Activated CD8-positive, alpha-beta memory T cell treated with anti-CD3 and anti-CD28 coated beads, Interleukin-2, amount 50 U/mL, for 4 hours (primary cell): ENCODE measurements around the gene MX2.
A peak's percentile ranks its signal among the peaks of the same experiment; 100 is the strongest.
"Not testable (repeated sequence)": the region's sequence is repeated elsewhere in the genome, so short reads cannot be mapped to it uniquely, and the experiment has no call there.

ENCODE experiments used
- DNase-seq: peaks from one replicate; pipeline ENCODE4 v3.0.0-alpha.2; 2020

The MX2 gene

DNA sequence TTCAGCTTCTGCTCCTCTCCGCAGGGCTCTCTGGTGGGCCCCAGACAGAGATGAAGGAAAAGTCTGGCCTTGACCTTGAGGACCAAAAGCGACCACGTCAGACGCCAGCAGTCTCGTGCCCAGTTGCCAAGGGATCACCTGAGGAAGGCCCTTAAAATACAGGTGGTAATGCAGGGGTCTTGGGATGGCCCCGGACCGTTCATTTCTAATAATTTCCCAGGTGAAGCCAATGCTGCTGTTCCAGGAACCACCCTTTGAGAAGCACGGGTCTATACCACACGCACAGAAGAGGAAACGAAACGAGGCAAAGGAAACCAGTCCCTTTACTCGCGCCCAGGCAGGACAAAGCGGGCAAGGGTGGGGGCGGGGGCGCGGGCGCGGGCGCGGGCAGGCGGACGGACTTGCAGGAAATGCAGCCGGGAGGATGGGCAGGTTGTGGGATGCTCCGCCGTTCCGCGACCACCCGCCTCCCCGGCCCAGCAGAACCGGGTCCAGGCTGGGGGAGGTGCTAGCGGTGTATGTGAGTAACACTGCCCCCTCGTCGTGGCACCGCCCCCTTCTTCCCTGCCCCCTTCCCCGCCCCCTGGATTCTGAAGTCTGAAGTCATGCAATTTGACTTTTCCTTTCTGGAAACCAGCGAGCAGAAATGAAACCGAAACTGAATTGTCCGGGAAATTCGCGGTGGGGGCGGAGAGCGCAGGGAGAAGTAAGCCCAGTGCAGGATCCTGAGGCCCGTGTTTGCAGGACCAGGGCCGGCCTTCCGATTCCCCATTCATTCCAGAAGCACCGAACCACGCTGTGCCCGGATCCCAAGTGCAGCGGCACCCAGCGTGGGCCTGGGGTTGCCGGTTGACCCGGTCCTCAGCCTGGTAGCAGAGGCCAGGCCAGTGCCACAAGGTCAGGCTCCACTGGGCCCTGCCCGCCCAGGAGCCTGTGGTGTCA is 58.4 kb downstream of the MX2 start:
- DNase-seq: peak; percentile 64

DNA sequence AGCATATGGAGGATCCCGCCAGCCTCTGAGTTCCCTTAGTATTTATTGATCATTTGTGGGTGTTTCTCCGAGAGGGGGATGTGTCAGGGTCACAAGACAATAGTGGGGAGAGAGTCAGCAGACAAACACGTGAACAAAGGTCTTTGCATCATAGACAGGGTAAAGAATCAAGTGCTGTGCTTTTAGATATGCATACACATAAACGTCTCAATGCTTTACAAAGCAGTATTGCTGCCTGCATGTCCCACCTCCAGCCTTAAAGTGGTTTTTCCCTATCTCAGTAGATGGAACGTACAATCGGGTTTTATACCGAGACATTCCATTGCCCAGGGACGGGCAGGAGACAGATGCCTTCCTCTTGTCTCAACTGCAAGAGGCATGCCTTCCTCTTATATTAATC is 59.2 kb downstream of the MX2 start:
- not testable (repeated sequence) for DNase-seq

DNA sequence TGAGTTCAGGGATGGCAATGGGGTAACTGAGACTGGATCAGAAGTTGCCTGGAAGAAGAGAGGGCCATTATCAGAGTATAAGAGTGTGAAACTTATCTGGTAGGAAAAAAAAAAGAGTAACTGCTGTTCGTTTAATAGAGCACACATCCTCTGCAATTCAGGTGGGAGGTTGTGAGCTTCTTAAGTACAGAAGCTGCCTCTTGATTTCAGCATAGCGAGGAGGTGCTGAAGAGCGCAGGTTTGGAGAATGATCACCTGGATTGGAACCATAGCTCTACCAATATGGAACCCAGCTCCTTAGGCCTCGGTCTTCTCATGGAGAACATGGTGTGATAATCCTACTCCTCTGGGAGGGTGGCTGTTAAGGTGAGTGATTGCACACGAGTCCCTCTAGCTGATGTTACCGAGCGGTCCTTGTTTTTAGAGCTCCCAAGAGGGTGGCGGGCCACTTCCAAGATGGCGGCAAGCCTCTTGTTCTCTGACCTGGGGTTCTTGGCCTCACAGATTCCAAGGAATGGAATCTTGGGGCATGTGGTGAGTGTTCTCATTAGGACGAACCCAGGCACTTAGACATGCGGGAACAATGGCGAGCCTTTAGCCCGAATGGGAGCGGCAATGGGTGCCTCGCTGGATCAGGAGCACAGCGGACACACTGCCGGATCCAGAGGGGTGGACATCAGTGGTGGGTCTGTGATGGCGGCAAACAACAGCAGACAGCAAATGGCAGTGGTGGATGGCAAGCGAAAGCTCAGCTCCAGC is 60.9 kb downstream of the MX2 start:
- DNase-seq: no peak

DNA sequence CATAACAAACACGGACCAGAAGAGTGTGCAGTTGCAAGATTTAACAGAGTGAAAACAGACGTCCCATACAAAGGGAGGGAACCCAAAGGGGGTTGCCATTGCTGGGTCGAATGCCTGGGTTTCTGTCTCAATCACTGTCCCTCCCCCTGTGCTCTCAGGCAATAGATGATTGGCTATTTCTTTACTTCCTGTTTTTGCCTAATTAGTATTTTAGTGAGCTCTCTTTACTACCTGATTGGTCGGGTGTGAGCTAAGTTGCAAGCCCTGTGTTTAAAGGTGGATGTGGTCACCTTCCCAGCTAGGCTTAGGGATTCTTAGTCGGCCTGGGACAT is 61.4 kb downstream of the MX2 start:
- DNase-seq: not testable (repeated sequence)

DNA sequence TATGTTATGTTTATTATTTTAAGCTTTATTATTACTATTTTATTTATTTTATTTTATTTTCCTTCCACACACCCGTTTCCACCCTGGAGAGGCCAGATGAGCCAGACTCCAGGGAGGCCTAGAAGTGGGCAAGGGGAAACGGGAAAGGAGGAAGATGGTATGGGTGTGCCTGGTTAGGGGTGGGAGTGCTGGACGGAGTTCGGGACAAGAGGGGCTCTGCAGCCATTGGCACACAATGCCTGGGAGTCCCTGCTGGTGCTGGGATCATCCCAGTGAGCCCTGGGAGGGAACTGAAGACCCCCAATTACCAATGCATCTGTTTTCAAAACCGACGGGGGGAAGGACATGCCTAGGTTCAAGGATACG is 63.7 kb downstream of the MX2 start:
- DNase-seq: no peak

DNA sequence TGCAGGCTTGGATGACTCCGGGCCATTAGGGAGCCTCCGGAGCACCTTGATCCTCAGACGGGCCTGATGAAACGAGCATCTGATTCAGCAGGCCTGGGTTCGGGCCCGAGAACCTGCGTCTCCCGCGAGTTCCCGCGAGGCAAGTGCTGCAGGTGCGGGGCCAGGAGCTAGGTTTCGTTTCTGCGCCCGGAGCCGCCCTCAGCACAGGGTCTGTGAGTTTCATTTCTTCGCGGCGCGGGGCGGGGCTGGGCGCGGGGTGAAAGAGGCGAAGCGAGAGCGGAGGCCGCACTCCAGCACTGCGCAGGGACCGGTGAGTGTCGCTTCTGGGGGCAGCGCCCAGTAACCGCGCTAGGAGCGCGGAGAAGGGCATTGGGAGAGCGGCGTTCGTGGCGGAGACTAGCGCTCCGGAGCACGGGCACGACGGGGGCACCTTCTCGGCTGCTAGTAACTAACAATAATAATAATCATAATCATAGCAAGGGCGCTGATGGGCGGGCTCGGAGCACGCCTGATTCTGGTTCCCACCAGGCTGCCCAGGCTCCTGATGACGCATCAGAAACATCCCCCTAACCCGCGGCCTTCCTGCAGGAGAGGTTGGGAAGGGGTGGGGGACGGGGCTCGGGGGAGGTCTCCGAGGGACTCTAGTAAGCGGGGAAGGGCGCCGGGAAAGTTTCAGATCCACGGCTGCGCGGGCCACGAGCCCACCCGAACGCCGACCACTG is 64.3 kb downstream of the MX2 start, which contains the start of gene MX1:
Gene MX1, plus strand, starts transcription at position 286 of the 722 bp plus-strand sequence. CDS start 5,832 bp downstream, outside the sequence.
- DNase-seq: peak; percentile 85

DNA sequence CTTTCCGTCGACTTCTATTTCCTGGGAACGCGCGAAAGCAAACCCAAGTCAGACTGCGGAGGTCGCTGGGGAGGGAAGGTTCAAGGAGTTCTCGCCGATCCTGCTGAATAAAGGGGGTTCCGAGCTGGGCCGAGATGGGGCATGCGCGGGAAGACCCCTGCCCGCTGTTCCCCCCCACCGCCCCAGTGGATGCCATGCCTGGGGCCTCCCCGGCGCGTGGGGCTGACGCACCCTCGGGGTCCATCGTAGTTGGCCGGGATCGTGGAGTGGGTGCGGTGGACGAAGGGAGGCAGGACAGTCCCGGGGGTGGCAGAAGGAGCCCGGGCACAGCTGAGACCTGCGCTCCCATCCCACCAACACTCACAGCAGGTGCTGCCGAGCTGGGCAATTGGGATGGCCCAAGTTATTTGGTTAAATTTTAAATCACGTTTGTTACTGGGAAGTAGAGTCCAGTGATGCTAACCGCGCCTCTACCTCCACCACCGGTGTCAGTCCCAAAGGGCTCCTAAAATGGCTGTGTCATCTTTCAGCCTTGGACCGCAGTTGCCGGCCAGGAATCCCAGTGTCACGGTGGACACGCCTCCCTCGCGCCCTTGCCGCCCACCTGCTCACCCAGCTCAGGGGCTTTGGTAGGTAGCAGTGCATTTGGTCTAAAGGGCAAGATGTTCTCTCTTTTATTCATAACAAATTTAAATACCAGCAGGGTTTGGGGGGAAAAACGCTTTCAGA is 65.0 kb downstream of the MX2 start:
- DNase-seq: no peak

DNA sequence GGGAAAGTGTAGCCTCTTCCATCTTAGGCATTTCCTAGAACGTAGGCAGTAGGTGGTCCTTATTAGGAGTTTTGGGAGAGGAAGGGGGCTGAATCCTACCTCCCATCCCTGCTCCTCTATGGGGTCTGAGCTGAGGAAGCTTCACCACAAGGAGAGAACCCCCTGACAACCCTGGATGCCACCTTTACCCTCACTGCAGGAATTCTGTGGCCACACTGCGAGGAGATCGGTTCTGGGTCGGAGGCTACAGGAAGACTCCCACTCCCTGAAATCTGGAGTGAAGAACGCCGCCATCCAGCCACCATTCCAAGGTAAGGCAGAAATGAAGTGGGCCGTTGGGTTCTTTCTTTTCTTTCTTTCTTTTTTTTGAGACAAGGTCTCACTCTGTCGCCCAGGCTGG is 65.7 kb downstream of the MX2 start:
- no peak for DNase-seq

DNA sequence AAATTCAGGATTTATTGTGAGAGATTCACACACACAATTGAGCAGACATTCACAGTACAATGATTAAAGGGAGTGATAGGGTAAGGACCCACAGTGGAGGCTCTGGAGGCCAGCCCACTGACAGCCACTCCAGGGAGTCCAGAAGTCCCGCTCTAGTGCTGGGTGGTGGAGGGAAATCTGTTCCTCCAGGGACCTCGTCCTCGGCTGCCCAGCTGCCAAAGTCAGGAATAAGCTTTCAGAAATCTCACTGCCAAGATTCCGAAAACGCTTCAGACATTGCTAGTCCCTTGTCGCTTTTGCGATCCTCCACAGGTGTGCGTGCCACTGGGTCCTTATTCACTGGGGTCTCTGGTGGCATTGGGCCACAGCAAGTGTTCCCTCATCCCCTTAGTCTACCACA is 66.5 kb downstream of the MX2 start:
- DNase-seq: no peak

DNA sequence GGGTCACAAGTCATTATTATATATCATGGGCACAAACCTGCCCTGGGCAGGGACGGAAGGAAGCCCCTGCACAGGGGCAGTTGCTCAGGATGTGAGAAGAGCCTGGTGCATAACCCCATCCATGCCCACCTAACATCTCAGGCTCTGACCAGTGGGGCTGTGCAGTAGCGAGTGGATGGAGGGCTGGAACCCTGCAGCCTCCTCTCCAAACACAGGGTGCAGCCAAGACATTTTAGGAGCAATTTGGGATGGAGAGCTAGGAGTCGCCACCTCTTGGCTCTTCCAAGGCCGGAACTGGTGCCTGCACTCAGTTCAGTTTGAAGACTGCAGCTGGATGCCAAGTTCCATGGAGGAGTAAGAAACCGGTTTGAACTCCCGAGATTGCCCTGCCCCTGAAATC is 67.0 kb downstream of the MX2 start:
- no peak for DNase-seq

DNA sequence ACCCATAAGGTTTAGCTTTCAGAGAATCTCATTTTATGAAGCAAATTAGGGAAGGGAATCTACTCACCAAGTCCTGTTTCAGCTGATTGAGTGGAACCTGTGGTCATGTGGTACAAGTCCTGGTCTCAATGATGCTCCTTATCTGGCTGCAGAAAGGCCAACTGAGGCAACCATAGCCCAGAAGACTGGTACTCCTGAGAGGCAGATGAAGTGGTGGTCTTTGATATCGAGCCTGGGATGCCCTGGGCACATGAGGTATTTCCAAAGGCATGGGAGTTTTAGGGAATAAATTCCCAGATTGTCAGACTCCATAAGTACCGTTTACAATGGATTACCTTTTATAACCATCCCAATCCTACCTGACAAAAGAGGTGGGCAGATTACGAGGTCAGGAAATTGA is 67.5 kb downstream of the MX2 start:
- DNase-seq: no peak

DNA sequence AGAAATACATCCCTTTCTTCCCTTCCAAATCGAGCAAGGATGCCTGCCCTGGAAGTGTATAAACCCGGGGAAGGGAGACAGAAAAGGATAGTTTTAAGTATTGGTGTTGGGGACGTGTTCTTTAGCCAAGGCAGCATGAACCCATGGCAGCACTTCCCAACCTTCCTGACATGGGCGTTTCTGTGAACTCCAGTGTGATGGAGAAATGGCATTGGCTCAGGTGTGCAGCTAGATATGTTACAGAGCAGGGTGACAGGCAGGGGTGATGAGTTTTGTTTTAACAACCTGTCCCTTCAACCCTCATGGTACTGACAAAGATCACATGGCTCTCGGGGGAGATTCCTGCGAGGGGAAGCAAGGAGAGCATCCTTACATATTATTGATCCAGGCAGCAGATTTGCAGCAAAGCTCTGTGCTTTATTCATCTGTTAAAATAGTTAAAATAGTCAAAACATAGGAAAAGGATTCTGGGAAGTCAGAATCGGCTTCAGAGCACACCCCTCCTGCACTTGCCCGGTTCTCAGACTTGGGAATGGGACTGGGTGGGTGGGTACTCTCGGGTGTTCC is 68.2 kb downstream of the MX2 start:
- DNase-seq: no peak

DNA sequence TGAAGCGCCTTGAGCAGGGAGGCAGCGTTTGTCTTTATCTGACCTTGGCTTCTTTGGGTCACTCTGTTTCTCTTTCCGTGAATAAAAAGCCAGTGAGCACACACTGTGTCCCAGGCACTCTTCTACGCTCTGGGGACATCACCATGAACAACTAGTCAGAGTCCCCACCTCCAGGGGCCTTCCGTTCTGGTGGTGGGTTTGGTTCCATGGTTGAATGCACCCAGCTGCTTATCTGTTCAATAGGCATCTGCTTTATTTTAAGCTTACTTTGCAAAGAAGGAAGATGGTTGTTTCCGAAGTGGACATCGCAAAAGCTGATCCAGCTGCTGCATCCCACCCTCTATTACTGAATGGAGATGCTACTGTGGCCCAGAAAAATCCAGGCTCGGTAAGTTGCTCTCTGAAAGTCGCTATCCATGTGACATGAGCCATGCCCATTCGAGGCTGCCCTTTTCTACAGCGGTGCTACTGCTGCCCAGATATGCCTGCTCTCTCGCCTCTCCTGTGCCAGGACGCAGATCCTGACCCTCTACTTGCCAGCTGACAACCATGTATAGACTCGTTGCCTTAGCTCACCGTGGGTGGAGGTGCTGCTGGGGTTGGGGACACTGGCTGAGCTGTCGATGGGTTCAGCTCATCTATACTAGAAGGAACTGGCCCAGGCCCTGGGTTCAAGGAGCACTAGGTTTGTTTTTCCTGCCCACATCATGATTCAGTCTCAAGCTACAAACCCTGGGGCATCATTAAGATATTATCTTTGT is 70.1 kb downstream of the MX2 start:
- no peak for DNase-seq

DNA sequence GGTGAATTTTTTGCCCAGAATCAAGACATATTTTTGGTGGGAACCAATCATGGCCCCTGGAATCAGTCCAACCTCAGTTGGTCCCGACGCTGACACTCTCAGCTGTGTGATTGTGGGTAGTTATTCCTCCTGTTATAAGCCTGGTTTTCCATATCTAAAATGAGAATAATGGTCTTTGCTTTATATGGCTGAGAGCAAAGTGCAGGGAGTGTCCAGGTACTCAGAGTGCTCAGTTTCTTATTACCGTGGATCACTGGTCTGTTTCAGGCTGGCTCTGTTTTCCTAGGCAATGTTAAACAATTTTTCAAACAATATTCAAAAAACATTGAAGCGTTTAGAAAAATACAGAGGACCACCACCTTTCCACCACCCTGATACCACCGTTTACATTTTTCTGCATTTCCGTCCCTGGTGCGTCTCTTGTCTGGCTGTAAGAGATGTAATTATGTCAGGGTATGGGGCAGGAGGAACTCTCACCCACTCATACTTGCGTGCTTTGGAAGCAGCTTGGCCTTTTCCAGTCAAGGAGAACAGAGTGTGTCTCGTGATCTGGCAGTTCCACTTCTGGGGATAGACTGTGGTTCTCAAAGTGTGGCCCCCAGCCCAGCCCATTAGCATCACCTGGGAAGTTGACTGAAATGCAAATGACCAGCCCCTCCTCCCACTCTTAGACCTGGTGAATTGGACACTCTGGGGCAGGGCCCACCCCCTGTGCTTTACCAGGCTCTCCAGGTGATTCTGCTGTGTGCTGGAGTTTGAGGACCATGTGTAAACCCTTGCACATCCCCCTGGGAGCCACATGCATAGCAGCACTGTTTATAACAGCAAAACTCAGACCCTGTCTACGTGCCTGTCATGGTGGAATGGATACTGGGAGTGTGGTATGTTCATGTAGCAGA is 71.0 kb downstream of the MX2 start:
- no peak for DNase-seq

DNA sequence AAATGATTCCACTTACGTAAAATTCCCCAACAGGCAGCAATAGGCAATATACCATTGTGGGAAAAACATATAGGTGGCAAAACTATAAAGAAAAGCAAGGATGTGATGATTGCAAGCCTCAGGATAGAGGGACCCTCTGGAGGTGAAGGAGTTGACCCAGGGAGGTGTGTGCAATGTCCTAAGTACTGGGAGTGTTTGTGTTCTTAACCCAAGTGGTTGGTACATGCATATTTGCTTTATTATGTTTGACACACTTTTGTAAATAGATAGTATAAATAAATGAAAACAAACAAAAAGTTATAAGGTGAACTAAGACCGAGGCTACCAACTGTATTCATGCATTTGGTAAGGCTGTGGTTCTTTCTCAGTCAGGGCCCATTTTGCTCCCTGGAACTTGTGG is 71.7 kb downstream of the MX2 start:
- DNase-seq: no peak

DNA sequence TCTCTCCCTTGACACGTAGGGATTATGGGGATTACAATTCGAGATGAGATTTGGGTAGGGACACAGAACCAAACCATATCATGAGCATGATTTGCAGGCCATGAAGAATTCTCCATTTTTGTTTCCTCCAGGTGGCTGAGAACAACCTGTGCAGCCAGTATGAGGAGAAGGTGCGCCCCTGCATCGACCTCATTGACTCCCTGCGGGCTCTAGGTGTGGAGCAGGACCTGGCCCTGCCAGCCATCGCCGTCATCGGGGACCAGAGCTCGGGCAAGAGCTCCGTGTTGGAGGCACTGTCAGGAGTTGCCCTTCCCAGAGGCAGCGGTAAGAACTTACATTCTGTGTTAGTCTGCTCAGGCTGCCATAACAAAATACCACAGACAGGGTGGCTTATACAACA is 73.9 kb downstream of the MX2 start:
- no peak for DNase-seq

DNA sequence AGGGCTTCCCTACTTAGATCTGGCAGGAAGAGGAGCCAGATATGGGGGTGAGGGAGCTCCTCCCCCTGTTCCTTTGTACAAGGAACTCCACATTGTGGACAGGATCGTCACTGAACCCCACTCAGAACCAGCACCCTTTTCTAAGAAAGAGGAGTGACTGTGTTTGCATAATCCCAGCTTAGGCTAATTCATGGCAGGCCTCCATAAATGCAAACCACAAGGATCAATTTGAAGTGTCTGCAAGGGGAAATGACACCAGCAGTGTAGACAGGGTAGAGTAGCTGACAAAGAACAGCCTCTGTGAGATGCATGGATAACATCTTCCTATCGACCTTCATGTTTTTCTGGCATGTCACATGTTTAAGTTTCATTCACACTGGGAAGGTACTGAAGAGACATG is 75.9 kb downstream of the MX2 start:
- no peak for DNase-seq

DNA sequence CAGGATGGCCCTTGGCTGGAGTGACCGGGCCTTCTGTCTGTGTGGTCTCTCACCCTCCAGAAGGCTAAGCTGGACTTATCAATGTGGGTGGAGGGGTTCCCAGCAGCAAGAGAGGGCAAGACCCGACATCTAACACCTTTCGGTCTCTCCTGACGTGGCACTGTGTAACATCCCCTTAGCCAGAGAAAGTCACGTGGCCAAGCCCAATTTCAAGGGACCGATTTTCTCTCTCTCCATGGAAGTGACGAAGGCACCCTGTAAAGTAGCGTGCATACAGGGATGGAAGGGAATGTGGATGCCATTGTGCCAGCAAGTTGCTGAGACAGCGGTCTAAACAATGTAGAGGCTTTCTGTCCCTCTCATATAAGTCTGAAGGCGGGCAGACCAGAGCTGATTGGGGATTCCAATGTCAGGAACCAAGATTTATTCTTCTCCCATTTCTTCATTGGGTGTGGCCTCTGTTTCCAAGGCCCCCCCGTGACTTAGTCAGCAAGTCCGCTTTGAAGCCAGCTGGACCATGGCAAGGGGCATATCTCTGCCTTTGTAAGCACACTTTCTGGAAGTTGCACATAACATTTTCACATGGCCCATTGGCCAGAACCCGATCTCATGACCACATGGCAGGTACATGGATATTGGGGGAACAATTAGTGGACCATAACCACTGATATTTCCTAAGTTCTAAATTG is 76.7 kb downstream of the MX2 start:
- no peak for DNase-seq

DNA sequence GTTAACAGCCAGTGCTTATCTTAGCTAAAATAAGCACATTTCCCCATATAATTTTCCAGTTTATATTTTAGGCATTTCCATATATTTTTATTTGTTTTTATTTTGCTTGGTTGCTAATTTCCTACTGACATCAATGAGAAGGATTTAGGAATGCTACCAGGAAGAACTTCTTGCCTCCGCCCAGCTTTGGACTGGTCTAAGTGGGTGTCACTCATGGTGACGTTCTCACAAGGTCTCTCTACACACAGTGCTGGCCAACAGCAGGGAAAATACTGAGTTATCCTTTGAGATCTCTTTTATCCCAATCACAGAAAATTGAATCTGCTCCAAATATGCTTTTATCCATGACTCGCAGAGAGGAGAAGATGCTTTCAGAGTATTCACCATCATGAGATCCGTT is 77.4 kb downstream of the MX2 start:
- DNase-seq: no peak

DNA sequence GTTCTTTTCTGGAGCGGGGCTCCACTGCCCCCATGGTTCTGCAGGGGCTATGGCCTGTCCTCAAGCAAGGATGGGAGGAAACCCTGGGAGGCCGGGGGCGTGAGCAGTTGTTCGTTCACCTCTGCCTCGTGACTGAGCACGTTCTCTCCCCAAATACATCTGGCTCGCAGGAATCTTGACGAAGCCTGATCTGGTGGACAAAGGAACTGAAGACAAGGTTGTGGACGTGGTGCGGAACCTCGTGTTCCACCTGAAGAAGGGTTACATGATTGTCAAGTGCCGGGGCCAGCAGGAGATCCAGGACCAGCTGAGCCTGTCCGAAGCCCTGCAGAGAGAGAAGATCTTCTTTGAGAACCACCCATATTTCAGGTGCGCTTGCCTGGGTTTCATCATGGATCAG is 79.7 kb downstream of the MX2 start:
- no peak for DNase-seq
